NCI-H345 treated with DMSO at 0.1 percent for 48 hours (cell line): ENCODE measurements around the gene GNG3.
"Not testable (repeated sequence)": the region's sequence is repeated elsewhere in the genome, so short reads cannot be mapped to it uniquely, and the experiment has no call there.

Experiments used
- DNase-seq: peaks from one replicate; lab custom pipeline; 2025; ENCODE audit not compliant: unreplicated experiment; lab: John Stamatoyannopoulos, UW

The GNG3 gene

DNA sequence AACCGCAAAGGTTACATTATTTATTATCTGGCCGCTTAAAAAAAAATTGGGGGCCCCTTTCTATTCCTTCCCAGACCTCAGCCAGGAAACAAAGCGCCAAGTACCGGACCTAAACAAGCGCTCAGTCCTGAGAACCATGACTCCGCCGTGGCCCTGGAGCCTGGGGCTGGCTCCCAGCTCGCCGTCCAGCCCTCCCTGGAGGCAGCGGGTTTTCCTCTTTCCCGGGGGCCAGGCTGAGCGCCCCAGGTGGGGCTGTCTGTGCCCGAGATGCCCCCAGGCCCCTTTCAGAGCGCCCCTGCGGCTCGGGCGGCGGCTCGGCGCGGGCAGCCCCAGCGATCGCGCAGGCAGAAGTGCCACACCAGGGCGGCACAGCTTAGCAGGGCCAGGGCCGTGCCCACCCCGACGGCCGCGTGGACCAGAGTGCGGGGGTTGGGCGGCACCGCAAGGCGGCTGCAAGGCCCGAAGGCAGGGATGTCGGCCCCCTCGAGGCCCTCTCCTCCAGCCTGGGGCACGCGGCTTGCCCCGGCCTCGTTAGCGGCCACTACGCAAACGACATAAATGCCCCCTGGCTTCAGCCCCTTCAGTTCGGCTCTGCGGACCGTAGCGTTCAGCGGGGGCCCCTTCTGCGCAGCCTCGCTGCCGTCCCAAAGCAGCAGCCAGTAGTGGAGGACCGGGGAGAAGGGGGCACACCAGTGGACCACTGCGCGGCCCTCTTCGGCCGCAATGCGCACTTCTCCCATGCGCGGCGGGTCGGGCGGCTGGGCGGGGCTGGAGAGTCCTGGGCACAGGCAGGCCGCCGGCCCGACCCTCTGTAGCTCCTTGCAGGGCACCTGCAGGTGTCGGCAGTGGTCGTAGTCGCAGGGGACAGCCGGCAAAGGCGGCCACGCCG, 19.7 kb upstream of the GNG3 start:
- no peak for DNase-seq

DNA sequence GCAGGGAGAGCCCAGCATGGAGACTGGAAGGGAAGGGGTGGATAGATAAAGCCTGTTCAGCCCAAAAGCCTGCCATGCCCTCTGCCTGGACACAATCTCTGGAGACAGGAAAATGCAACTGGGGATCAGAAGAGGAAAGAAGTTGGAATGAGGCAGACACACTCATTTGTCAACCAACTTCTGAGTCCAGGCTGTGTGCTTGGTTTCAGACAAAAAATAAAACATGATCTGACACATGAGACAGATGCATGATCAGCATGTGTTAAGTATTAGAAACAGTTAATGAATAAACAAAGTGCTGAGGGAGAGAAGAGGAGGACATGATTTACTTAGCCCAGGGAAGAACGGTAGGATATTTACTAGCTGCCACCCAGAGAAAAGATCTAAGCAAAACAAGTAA, 19.0 kb upstream of the GNG3 start:
- no peak for DNase-seq

DNA sequence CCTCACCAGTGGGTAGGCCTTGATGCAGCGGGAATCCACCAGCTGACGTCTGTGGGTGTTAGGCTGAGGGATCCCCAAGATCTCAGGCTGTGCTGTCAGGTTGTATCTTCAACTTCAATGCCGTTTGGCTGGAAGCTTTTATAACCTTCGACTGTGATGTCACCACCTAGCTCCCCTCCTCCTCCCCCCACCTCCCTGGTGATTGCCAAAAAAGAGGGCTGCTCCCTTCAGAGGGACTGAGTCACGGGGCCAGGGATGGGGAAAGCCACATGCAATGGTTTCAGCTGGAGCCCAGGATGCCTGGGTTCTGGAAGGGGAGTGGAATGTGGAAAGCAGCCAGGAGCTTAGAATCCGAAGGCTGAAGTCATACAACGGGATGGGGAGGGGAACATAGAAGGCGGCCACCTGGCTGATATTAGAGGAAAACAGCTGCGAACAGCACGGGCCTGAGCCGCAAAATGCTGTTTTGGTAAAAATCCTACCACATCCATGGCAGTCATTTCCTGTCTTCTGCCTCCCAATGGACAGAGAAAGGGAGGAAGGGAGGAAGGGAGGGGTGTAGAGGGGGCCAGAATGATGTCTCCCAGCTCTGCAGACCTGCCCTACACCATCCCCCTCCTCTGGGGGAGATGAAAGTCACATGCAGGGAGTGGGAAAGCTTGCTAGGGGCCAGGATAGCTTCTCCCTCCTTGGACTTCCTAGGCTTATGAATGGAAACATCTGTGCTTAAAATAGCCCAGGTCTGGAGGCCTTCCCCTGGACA, 17.9 kb upstream of the GNG3 start, which contains the start of gene LRRN4CL:
LRRN4CL (minus strand) TSS at position 110 of the 763 bp plus-strand sequence. CDS start 1,022 bp downstream, outside the sequence.
- no peak for DNase-seq

DNA sequence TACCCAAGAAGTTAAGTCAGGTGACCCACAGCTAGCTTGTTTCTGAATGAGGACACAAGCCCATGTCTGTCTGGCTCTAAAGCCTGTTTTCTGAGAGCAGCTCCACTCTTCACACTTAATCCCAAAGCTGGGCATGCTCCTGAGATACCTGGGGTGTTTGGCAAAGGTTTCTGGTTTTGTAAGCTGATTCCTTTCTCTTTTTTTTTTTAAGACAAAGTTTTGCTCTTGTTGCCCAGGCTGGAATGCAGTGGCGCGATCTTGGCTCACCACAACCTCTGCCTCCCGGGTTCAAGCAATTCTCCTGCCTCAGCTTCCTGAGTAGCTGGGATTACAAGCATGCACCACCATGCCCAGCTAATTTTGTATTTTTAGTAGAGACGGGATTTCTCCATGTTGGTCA, 13.9 kb upstream of the GNG3 start:
- not testable (repeated sequence) for DNase-seq

DNA sequence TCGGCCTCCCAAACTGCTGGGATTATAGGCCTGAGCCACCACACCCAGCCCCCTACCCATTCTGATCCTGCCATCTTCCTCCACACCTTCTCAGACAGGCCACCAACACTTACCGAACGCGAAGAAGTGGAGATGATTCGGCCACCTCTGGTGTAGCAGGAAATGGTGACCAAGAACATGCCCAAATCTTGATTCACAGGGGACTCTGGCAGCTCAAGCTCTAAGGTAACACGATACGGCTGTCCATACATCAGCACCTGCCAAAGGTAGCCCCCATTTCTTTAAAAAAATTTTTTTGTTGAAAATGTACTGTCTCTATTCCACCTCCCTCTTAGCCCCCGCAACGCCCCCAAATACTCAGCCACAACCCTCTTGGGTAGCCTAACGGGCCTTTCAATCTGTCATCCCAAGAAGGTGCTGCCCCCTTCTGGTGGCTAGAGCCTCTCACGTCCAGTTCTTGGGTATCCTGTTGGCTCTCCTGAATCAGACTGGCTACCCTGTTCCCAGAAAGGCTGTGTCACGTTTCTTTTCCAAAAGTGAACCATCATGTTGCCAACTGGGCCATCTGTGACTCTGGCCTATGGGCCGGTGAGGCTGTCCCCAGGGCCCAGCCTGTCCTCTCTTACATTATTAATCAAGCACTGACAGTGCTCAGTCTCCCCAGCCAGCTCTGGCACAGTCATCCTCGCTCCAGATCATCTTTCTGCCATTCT, 12.9 kb upstream of the GNG3 start:
- DNase-seq: peak; percentile 9

DNA sequence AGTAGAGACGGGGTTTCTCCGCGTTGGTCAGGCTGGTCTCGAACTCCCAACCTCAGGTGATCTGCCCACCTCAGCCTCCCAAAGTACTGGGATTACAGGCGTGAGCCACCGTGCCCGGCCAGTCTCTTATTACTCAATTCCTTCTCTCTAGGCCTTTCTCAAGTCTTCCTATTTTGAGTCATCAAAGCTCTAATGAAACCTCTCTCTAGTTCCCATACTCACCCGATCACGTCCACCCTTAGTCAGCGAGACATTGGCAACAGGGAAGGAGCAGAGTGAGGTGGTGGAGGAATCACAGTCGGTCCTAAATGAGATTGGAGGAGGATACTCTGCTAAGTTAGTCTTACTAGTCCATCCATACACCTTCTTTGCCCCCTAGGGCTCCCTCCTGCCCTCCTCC, 5.2 kb upstream of the GNG3 start:
- DNase-seq: no peak

DNA sequence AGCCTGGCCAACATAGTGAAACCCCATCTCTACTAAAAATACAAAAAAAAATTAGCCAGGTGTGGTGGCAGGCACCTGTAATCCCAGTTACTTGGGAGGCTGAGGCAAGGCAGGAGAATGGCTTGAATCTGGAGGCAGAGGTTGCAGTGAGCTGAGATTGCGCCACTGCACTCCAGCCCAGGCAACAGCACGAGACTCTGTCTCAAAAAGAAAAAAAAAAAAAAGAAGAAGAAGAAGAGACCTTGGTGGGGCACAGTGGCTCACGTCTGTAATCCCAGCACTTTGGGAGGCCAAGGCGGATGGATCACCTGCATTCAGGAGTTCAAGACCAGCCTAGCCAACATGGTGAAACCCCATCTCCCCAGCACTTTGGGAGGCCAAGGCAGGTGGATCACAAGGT, 3.6 kb upstream of the GNG3 start:
- DNase-seq: not testable (repeated sequence)

DNA sequence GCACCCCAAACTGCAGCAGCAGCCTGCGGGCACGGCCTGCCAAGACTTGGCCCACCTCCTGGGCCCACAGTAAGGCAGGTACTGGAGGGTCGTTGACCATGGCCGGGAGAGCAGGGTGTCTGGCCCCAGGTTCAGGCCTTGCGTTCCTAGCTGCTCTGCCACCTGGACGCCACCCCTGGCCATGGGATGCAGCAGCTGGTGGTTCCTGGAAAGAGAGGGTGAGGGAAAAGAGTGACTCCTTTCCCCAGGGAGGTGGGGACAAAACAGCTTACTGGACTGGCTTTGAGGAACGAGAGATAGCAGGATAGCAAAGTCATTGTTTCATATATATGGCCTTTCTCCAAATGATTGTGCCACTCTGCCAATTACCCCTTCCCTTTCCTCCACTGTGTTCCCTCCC, 2.1 kb upstream of the GNG3 start:
- no peak for DNase-seq

DNA sequence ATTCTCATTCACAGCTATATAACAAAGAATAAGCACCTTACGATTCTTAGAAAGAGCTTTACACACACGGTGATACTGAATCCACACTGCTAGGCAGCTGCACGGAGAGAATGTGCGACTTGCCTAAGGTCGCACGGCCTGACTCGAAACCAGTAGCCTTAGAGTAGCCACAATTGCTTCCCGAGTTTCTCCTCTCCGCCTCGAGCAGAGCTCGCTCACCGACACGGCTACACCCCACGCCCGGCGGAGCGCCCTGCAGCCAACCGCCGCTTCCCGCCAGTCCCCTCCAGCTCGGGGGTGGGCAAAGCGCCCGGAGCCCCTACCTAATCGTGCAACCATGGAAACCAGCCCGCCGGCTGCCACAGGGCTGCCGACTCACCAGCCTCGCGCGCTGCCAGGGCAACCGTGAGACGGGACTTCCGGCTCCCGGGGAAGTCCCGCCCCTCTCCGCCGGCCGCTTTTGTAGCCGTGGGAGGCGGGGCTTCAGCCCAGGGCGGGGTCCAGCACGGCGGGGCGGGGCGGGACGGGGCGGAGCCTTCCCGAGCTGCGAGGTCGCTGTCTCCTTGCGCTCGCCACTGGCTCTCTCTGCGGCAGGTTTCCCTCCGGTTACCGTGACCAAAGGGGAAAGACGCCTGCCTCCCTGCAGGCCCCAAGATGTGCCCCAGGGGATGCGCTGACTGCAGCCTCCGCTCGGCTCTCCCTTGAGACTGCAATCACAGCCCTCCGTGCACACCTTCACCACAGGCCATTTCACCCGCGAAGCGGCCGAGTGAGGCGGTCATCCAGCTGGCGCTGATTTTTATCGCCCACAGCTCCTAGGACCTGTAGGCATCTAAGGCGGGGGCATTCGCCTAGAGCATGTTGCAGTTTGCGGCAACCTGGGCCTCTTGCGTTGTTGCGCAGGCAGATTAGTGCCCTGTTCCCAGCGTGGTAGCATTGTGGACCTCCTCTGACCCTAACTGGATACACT, 1.3 kb upstream of the GNG3 start:
- peak; percentile 89 for DNase-seq

DNA sequence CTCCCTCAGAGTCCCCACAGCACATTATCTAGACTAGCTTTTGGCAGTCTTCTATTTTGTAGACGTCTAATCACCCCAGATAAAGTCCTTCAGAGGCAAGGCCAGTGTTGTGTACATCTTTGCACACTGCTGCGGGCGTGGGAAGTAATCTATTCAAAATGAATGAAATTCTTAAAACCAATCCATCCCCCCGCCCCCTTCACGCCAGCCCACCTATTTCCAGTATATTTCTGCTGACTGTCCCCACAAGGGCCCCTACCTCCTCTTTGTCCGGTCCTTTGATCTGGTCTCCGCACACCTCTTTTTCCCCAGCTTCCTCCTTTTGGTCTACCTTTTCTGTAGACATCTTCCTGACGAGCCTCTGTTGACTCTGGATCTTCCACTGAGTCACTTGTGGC, 627 bp upstream of the GNG3 start:
- no peak for DNase-seq

DNA sequence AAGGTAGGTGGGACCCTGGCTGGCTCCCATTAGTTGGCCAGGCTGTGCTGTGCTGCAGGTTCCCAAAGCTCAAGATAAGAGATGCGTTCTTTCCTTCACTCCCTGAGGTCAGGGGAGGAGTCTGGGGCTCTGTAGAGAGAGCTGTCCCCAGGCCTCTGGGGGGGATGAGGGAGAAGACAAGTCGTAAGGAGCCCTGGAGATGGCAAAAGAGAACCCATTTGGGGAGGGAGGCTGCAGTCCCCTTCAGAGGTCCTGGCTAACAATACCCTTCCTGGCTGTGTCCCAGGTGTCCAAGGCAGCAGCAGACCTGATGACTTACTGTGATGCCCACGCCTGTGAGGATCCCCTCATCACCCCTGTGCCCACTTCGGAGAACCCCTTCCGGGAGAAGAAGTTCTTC, 916 bp downstream of the GNG3 start:
- DNase-seq: no peak

DNA sequence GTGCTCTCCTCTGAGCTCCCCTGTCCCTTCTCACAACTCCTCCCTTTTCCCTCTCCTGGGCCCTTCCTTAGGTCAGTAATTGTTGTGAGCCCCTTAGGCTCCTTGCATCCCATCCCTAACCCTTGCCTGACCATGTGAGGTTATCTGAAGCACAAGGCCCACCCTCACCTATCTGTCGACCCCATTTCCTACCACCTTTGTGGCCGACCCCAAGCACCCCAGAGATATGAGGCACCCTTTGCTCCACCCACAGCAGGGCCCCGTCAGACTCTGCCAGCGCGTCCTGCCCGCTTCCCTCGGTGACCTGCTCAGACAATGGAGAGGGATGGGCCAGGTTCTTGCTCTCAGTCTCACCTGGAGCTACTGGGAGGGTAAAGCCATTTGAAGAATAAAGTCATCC, 1.3 kb downstream of the GNG3 start:
- no peak for DNase-seq

DNA sequence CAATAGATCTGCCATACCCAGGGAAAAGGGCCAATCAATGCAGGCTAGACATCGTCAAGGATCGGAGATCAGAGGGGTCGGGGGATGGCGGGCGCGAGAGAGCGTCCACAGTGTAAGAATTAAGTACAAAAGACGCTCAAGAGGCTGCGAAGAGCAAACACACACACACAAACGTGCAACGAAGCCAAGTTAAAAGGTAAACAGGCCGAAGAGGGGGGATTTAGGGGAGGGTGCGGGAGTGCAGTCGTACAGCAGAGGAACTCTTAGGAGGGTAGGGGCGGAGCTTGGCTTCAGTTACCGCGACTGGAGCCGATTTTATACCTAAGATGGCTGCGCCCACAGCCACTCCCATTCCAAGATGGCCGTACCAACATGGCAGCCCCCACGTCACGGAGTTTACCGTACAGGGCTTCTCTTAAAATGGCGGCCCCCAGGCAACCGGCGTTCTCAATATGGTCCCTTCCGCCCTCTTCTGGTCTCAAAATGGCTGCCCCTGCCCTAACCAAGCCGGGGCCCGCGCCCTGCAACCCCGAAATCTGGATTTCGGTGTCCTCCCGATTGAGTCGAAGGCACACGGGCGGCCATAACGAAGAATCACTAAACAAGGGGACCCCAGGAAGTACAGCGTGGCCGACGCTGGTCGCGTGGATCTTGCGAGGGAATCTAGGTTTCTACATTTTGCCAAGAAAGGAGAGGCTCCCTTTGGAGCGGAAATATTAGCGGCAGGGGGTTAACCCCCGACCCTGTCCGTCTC, 1.9 kb downstream of the GNG3 start:
- DNase-seq: peak; percentile 95

DNA sequence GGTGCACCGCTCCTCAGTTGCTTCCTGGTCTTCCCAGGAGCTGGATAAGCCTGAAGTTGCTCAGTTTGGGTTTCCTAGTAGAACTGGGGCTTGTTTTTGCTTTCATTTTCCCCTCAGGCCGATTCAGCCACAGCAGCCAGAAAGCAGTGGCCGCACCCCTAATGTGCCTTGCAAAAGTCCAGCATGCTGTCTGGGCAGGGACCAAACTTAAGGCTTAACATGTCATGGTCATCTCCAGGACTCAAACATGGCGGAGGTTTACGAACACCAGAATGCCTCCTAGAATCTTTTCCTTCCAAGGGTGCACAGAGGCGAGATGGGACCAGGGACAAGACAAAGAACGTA, 2.5 kb downstream of the GNG3 start:
- no peak for DNase-seq

DNA sequence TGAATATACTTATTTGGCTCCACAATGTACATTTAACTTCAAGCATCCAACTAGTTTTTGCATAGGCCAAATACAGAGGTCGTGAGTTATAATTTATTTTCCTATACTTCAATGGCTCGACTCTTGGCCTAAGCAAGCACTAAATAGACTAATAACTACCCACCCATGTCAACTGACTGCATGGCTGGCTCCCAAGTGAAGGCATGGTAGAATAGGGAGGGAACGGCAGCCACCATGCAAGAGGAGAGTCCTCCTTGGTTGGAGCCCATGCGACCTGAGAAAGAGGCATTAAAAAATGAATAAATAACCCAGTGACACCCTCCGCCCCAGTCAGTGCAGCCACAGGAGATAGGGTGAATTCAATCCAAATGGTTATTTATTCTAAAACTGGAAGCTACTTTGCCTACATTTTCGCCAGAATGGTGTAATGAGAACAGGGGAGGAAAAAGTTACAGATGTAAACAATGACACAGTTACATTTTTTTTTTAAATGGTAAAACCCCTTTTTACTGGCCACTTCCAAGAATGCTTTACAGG, 4.9 kb downstream of the GNG3 start:
- DNase-seq: no peak

DNA sequence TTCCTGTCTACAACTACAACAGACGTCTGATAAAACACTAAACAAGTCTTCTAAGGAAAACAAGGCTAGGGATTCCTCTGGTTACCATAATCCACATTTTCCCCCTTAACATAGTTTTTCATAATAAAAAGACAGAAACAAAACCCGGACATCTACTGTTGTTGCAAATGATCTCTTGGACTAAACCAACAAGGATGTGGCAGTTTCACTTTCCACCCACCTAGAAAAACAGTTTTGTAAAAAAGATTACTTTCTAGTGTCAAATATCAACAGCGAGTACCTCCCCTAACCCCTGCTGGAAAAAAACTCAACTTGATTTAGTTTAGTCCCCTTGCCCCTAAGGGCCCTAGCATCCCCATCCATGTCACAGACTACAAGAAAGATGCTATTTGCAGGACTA, 5.4 kb downstream of the GNG3 start:
- no peak for DNase-seq

DNA sequence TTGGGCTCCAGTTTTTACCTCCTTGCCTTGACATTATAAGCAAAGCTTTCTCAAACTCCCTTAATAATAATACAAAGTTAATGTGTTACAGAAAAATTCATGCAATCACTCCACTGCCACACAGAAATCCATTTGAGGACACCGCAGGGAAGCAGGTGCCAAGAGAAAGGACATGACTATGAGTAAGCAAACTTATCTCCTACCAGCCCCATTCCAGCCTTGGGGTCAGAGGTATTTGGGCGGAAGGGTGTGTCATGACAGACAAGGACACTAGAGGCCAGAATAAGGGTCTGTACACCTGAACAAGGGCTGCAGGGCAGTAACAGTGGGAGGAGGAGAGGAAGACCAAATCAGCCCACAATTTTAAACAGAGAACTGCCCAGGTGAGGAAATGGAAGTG, 5.9 kb downstream of the GNG3 start:
- no peak for DNase-seq

DNA sequence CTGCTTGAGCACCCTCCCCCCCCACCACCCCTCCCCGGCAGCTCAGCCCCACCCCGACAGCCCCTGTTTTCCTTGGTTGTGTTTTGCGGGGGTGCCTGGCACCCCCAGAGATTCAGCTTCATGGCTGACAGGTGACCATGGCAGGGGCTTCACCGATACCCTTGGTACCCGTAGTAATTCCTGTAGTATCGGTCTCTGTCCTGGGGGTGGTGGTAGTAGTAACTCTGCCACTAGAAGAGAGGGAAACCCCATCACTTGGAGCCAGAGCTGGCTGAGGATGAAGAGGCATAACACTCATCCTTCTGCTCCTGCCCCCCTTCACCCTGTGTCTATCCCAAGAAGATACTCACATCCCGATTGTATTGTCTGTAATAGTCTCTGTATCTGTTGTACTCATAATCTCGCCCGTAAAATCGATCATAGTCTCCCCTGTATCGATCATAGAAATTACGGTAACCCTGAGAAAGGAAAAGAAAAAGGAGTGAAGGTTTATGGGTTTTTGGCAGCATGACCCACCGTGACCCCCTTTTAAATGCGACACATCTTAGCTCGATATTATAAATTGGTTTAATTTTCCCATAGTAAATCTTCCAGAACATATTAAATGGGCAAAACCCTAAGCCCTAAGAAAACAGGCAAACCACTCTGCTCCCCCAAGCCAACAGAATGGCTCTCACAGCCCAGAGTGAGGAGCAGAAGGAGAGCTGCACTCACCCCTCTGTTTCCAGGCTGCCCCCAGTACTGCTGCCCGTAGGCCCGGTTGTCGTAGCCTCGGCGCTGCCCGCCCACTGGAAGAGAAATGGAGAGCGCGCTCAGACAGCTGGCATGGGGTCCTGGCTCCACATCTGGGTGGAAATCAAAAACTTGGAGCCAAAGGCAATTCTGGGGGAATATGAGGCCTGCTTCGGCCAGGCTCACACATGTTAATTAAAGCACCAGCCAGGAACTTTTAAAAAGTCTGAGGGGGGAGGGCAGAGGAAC, 8.0 kb downstream of the GNG3 start:
- no peak for DNase-seq
